HG03571 (cell line): ENCODE measurements around the gene POGLUT2.

Experiments used
- ATAC-seq: cut with Tn5 transposase; IDR thresholded peaks from one replicate; pipeline ENCODE4 v1.9.1; 2021; ENCODE audit not compliant: unreplicated experiment

Gene POGLUT2

GRCh38 chr13:102798581-102799425 lies at the start of gene POGLUT2, which contains the start of gene BIVM:
POGLUT2 (minus strand) TSS chr13:102798976; CDS start chr13:102798670, 306 bp downstream.
BIVM (plus strand) TSS chr13:102799119; CDS start chr13:102807268, 8,149 bp downstream.
- peak; percentile 86 for ATAC-seq

GRCh38 chr13:102847272-102848234 lies 48.8 kb upstream of the POGLUT2 start:
- no peak for ATAC-seq

GRCh38 chr13:102846261-102847015 lies 47.7 kb upstream of the POGLUT2 start:
- peak; percentile 38 for ATAC-seq

GRCh38 chr13:102845630-102846260 lies 47.0 kb upstream of the POGLUT2 start, which contains the start of gene ERCC5:
ERCC5 (plus strand) TSS chr13:102846032; CDS start chr13:102846267, 235 bp downstream.
- ATAC-seq, result peak; percentile 83

GRCh38 chr13:102845289-102845629 lies 46.5 kb upstream of the POGLUT2 start:
- peak; percentile 7 for ATAC-seq

GRCh38 chr13:102839462-102839861 lies 40.7 kb upstream of the POGLUT2 start:
- ATAC-seq, result no peak

GRCh38 chr13:102838982-102839381 lies 40.2 kb upstream of the POGLUT2 start:
- ATAC-seq, result no peak

- no peak for ATAC-seq
Measured at GRCh38 chr13:102838273-102838672, 39.5 kb upstream of the POGLUT2 start.

- no peak for ATAC-seq
Measured at GRCh38 chr13:102836471-102836870, 37.7 kb upstream of the POGLUT2 start.

- no peak for ATAC-seq
Measured at GRCh38 chr13:102830646-102831045, 31.9 kb upstream of the POGLUT2 start.

- ATAC-seq, result no peak
Measured at GRCh38 chr13:102825921-102826706, 27.3 kb upstream of the POGLUT2 start.

GRCh38 chr13:102825400-102825799 lies 26.6 kb upstream of the POGLUT2 start:
- no peak for ATAC-seq

- ATAC-seq, result no peak
Measured at GRCh38 chr13:102817907-102818306, 19.1 kb upstream of the POGLUT2 start.

GRCh38 chr13:102817241-102817640 lies 18.5 kb upstream of the POGLUT2 start:
- ATAC-seq, result no peak

- ATAC-seq, result no peak
Measured at GRCh38 chr13:102816708-102817107, 17.9 kb upstream of the POGLUT2 start.

- ATAC-seq, result no peak
Measured at GRCh38 chr13:102815788-102816187, 17.0 kb upstream of the POGLUT2 start.

GRCh38 chr13:102814793-102815192 lies 16.0 kb upstream of the POGLUT2 start:
- no peak for ATAC-seq

GRCh38 chr13:102814025-102814607 lies 15.3 kb upstream of the POGLUT2 start:
- ATAC-seq, result no peak

- ATAC-seq, result no peak
Measured at GRCh38 chr13:102812611-102813287, 14.0 kb upstream of the POGLUT2 start.
